Measurements from ENCODE around the gene BEGAIN. TPM values are rescaled to one million over a fixed set of nuclear protein-coding genes. Genes with fewer than 3 reads are reported as not detected.

The BEGAIN gene
- total RNA-seq, 1 donor from 2014 or later, result 3.4 TPM

DNA sequence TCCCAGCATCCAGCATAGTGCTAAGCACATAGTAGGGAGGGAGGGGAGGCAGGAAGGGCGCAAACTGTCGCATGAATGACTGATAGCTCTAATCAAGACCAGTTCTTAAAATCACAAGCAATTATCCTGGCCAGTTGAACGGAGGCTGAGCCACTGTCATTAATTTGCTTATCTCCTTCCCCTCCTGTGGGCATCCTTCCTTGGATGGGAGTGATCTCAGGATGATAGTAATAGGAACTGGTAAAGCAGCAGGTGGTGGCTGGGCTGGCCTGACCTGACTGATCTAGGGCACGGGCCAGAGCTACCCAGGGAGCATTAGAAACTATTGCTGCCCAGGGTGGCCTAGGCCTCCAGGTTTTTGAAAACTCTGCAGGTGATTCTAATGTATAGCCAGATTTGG lies 97.0 kb downstream of the BEGAIN start:
- no peak for DNase-seq (ENCODE audit: low spot score)
- Mint-ChIP-seq H3K4me1 (ENCODE audit: low read depth) (peaks cover 14% of the 10 kb centered on the region), H3K9me3 (no peaks in the 10 kb centered on the region), H3K27me3 (ENCODE audit: low read depth) (no peaks in the 10 kb centered on the region), H3K4me3 (ENCODE audit: low read depth) (no peak overlapping the region), H3K36me3 (ENCODE audit: low read depth) (no peaks in the 10 kb centered on the region), H3K27ac (no peak overlapping the region)
- intact Hi-C loops (cut with micrococcal nuclease), result no loop called here

DNA sequence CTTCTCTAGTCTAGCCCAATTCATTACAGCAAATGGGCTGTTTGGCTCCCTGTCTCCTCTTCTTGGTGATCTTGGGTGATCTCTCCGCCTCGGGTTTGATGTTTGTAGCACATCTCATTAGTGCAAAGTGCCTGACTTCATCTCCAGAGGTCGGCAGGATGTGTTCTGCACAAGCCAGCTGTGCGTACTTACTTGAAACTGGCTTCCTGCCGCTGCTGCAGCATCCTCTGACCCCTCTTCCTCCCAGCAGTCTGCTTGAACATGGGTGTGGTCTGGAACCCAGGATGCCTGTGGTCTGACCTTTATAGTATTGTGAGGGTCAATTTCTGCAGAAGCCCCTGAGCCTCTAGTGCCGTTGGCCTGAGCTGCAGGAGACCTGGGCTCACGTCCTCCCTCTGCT lies 99.2 kb downstream of the BEGAIN start:
- Mint-ChIP-seq H3K27me3 (ENCODE audit: low read depth) (no peaks in the 10 kb centered on the region), H3K4me1 (ENCODE audit: low read depth) (peaks cover 14% of the 10 kb centered on the region), H3K9me3 (no peaks in the 10 kb centered on the region), H3K27ac (no peak overlapping the region), H3K4me3 (ENCODE audit: low read depth) (no peak overlapping the region), H3K36me3 (ENCODE audit: low read depth) (no peaks in the 10 kb centered on the region)
- no peak for DNase-seq (ENCODE audit: low spot score)
- intact Hi-C loops (cut with micrococcal nuclease), result no loop called here

DNA sequence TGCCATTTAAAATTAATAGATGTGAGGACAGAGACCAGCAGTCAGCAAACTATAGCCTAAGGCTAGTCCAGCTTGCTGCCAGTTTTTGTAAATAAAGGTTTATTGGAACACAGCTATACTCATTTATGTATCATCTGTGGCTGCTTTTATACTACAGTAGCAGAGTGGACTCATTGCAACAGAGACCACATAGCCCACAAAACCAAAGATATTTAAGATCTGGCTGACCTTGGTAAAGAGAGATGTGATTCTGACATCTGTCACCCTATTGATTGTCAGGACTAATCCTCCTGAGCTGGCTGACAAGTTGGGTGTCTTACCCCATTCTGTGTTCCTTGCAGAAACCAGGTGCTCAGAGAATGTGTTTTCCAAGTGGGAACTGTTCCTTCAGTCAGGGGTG lies 99.9 kb downstream of the BEGAIN start:
- peaks cover 14% of the 10 kb centered on the region for H3K4me1 Mint-ChIP-seq (ENCODE audit: low read depth)
- no peaks in the 10 kb centered on the region for H3K27me3 Mint-ChIP-seq (ENCODE audit: low read depth)
- no peaks in the 10 kb centered on the region for H3K9me3 Mint-ChIP-seq
- H3K4me3 Mint-ChIP-seq (ENCODE audit: low read depth), result no peak overlapping the region
- H3K36me3 Mint-ChIP-seq (ENCODE audit: low read depth), result no peaks in the 10 kb centered on the region
- no peak overlapping the region for H3K27ac Mint-ChIP-seq
- DNase-seq (ENCODE audit: low spot score), result no peak
- intact Hi-C loops (cut with micrococcal nuclease), result no loop called here

Other genes starting within 250 kb of the BEGAIN start
- gene WDR25, start 210.9 kb downstream of the BEGAIN start, total RNA-seq, result 6.9 and 7.3 TPM in 2 replicates
- not detected in 2 replicates for gene DLK1, start 139.5 kb upstream of the BEGAIN start, total RNA-seq
- not detected in 2 replicates for gene MEG3, start 238.7 kb upstream of the BEGAIN start, total RNA-seq